OCI-LY1 (cell line): ENCODE measurements around the gene STAC2.

Source experiments
- H2AFZ ChIP-seq: fragments of 200-600 bp; sonication (generic), shearing (Covaris generic); 2 replicates; pipeline ENCODE4 v1.6.0; 2014; ENCODE audit warnings: antibody characterized with exemption, mild to moderate bottlenecking, low read length
- H3F3A ChIP-seq: fragments of 200-600 bp; sonication (generic), shearing (Covaris generic); 2 replicates; pipeline ENCODE4 v1.6.0; 2014; ENCODE audit warnings: mild to moderate bottlenecking, antibody characterized with exemption, low read length, moderate library complexity; ENCODE audit not compliant: insufficient read depth
- H3K27ac ChIP-seq: fragments of 200-600 bp; sonication (generic); 2 replicates; pipeline ENCODE4 v1.5.1; 2014; ENCODE audit warnings: low read length, mixed run types, mild to moderate bottlenecking, low read depth; ENCODE audit not compliant: poor library complexity, severe bottlenecking
- H3K27me3 ChIP-seq: fragments of 200-600 bp; sonication (generic); 2 replicates; pipeline ENCODE4 v1.6.0; 2014; ENCODE audit warnings: antibody characterized with exemption, mild to moderate bottlenecking, low read length, moderate library complexity; ENCODE audit not compliant: insufficient read depth
- H3K36me3 ChIP-seq: fragments of 200-600 bp; sonication (generic); 2 replicates; pipeline ENCODE4 v1.6.1; 2014; ENCODE audit warnings: mild to moderate bottlenecking, antibody characterized with exemption, low read length, moderate library complexity, mixed read lengths; ENCODE audit not compliant: insufficient read depth
- H3K4me1 ChIP-seq: fragments of 200-600 bp; sonication (generic); 2 replicates; pipeline ENCODE4 v1.5.1; 2014; ENCODE audit warnings: mild to moderate bottlenecking, low read length, moderate library complexity; ENCODE audit not compliant: insufficient read depth, severe bottlenecking
- H3K4me2 ChIP-seq: fragments of 200-600 bp; sonication (generic), shearing (Covaris generic); 2 replicates; pipeline ENCODE4 v1.6.1; 2014; ENCODE audit warnings: low read length
- H3K4me3 ChIP-seq: fragments of 200-600 bp; sonication (generic); 2 replicates; pipeline ENCODE4 v1.5.1; 2014; ENCODE audit warnings: low read length, low read depth, mild to moderate bottlenecking, mixed read lengths; ENCODE audit not compliant: poor library complexity, severe bottlenecking
- H3K79me2 ChIP-seq: fragments of 200-600 bp; shearing (Covaris generic); 2 replicates; pipeline ENCODE4 v1.6.1; 2016; ENCODE audit warnings: mixed run types, low read length, mixed read lengths; ENCODE audit not compliant: insufficient read depth
- H3K9ac ChIP-seq: fragments of 200-600 bp; sonication (generic), shearing (Covaris generic); 2 replicates; pipeline ENCODE4 v1.6.1; 2014; ENCODE audit warnings: mild to moderate bottlenecking, low read length, mixed read lengths
- H3K9me2 ChIP-seq: fragments of 200-600 bp; sonication (generic), shearing (Covaris generic); 2 replicates; pipeline ENCODE4 v1.6.1; 2014; ENCODE audit warnings: low read depth, mild to moderate bottlenecking, low read length, mixed read lengths
- H3K9me3 ChIP-seq: fragments of 200-600 bp; shearing (Covaris generic); 2 replicates; pipeline ENCODE4 v1.6.1; 2014; ENCODE audit warnings: low read length, mixed read lengths
- H4K20me1 ChIP-seq: fragments of 200-600 bp; sonication (generic), shearing (Covaris generic); 2 replicates; pipeline ENCODE4 v1.6.0; 2016; ENCODE audit warnings: mild to moderate bottlenecking, low read length; ENCODE audit not compliant: insufficient read depth
- EZH2 ChIP-seq: fragments of 200-600 bp; sonication (generic), shearing (Covaris generic); IDR thresholded peaks from 2 replicates; pipeline ENCODE4 v1.8.0; 2017; ENCODE audit warnings: borderline replicate concordance, mixed run types, mild to moderate bottlenecking, antibody characterized with exemption, low read length, moderate library complexity, mixed read lengths
- TF ChIP-seq, protein P1 (sequence below): fragments of 200-600 bp; sonication (generic), shearing (Covaris generic); IDR thresholded peaks from 2 replicates; pipeline ENCODE4 v1.5.1; 2017; ENCODE audit warnings: mild to moderate bottlenecking, antibody characterized with exemption, low read length, moderate library complexity, mixed read lengths

Gene STAC2

GRCh38 chr17:39230361-39230760 lies 4.6 kb upstream of the STAC2 start:
- Histone ChIP-seq H3K79me2 (no peaks in the 10 kb centered on the region), H3K4me1 (peaks cover 7% of the 10 kb centered on the region), H3K9ac (no peak overlapping the region), H3F3A (no peaks in the 10 kb centered on the region), H2AFZ (no peak overlapping the region), H3K27ac (no peak overlapping the region), H3K4me3 (no peak overlapping the region), H3K36me3 (no peaks in the 10 kb centered on the region), H3K4me2 (no peak overlapping the region), H3K9me3 (no peaks in the 10 kb centered on the region), H3K27me3 (no peaks in the 10 kb centered on the region), H4K20me1 (no peaks in the 10 kb centered on the region), H3K9me2 (no peaks in the 10 kb centered on the region)
- TF ChIP-seq, protein P1, sequence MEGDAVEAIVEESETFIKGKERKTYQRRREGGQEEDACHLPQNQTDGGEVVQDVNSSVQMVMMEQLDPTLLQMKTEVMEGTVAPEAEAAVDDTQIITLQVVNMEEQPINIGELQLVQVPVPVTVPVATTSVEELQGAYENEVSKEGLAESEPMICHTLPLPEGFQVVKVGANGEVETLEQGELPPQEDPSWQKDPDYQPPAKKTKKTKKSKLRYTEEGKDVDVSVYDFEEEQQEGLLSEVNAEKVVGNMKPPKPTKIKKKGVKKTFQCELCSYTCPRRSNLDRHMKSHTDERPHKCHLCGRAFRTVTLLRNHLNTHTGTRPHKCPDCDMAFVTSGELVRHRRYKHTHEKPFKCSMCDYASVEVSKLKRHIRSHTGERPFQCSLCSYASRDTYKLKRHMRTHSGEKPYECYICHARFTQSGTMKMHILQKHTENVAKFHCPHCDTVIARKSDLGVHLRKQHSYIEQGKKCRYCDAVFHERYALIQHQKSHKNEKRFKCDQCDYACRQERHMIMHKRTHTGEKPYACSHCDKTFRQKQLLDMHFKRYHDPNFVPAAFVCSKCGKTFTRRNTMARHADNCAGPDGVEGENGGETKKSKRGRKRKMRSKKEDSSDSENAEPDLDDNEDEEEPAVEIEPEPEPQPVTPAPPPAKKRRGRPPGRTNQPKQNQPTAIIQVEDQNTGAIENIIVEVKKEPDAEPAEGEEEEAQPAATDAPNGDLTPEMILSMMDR = no peak
- TF ChIP-seq EZH2 = no peak

- no peak for TF ChIP-seq EZH2
- TF ChIP-seq, protein P1 = no peak
- H3K79me2 ChIP-seq = no peaks in the 10 kb centered on the region
- no peaks in the 10 kb centered on the region for H3K9me3 ChIP-seq
- no peak overlapping the region for H3K9ac ChIP-seq
- no peaks in the 10 kb centered on the region for H3K36me3 ChIP-seq
- no peak overlapping the region for H3K27ac ChIP-seq
- no peak overlapping the region for H3K4me2 ChIP-seq
- H3F3A ChIP-seq = no peaks in the 10 kb centered on the region
- H3K4me3 ChIP-seq = no peak overlapping the region
- no peaks in the 10 kb centered on the region for H4K20me1 ChIP-seq
- H3K4me1 ChIP-seq = peaks cover 7% of the 10 kb centered on the region
- H2AFZ ChIP-seq = no peak overlapping the region
- H3K9me2 ChIP-seq = no peaks in the 10 kb centered on the region
- H3K27me3 ChIP-seq = no peaks in the 10 kb centered on the region
These were observed 3.6 kb upstream of the STAC2 start for GRCh38 chr17:39229274-39229913.

DNA sequence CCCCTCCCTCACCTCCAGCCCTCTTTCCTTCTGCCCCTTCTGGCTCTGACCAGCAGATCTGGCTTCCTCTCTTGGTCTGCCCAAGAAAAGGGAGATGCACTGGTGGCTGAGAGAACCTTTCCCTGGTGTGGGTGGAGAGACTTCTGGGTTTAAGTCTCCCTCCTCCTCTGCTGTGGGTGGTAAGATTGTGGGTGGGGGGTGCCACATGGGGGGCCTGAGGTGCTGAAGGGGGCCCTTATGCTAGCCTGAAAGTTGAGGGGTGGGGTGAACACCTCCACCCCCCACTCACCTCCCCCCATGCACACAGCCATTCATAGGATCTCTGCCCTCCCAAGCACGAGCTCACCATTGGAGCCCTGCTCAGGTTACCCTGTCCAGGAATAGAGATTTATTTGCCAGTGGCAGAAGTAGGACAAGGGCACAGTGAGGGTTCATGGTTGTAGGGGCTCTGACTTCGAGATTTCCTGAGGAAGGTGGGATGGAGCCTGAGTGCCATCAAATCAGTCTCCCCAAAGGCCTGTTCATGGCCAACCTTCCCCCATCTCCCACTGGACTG lies 1.7 kb upstream of the STAC2 start:
- no peaks in the 10 kb centered on the region for H3K79me2 ChIP-seq
- H3K9me2 ChIP-seq = no peaks in the 10 kb centered on the region
- H3K9ac ChIP-seq = no peak overlapping the region
- no peaks in the 10 kb centered on the region for H4K20me1 ChIP-seq
- no peak overlapping the region for H3K4me3 ChIP-seq
- no peaks in the 10 kb centered on the region for H3K9me3 ChIP-seq
- TF ChIP-seq EZH2 = no peak
- TF ChIP-seq, protein P1 = no peak
- H3K4me1 ChIP-seq = peaks cover 7% of the 10 kb centered on the region
- no peak overlapping the region for H2AFZ ChIP-seq
- H3F3A ChIP-seq = no peaks in the 10 kb centered on the region
- H3K27ac ChIP-seq = no peak overlapping the region
- no peaks in the 10 kb centered on the region for H3K27me3 ChIP-seq
- no peaks in the 10 kb centered on the region for H3K36me3 ChIP-seq
- H3K4me2 ChIP-seq = no peak overlapping the region
